LNCAP (cell line): Measurements from ENCODE around the gene AGGF1.
A peak's percentile ranks its signal among the peaks of the same experiment; 100 is the strongest.

ENCODE experiments used
- CTCF ChIP-seq: fragments of 450-650 bp; IDR thresholded peaks from 2 replicates; pipeline ENCODE4 v1.5.1; 2017; ENCODE audit warnings: mild to moderate bottlenecking

AGGF1 gene

DNA sequence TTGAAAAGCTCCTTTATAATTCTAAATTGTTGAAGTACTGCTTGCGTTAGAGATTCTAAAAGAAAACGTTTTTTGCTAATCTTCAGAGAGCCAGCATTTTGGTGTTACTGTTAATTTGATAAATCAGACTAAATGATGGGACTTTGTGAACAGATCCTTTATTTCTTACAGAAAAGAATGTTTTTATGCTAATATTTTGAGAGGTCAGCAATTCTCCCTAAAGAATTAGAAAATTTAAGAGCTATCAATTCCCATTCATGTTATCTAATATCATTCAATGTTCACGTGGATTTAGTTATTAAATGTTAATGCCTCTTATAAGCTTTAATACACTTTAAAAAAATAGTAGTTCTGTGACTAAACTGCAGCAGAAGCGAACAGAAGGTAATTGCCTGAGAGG is 2.4 kb downstream of the AGGF1 start:
- TF ChIP-seq CTCF: no peak

GRCh38 chr5:77033338-77033737 is 3.1 kb downstream of the AGGF1 start:
- TF ChIP-seq CTCF: no peak

DNA sequence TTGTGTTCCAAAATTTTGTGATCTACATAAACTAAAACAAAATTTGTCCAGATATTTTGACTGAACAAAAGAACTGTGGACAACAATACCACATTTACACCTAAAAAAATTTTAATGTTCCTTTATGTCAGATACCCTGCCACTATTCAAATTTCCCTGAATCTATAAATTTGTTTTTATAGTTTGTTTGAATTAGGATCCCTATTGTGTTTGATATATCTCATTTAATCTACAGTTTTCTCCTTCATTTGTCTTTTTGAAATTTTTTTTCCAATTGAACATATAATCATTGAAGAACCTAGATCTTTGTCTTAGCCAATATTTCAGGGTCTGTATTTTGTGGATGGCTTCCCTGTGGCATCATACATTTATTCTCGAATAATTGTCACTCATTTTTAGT is 5.7 kb downstream of the AGGF1 start:
- TF ChIP-seq CTCF: no peak

- TF ChIP-seq CTCF: no peak
Measured at GRCh38 chr5:77046416-77047073, 16.3 kb downstream of the AGGF1 start.

DNA sequence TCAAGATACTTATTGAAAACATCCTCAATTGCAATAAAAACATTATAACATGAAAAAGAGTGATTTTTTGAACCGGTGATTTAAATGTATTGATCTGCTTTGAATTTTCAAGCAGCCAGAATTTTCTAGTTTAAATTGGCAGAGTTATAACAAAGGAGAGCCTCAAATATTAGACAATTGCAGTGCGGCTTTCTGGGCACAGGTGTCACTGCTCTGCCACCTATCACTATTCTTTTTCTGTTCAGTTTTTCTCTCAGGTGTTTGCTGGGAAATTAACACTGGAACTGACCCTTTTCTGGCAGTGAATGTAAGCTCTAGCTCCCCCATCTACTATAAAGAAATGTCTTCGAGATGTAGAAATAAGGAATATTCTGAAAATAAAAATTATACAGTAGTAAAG is 33.8 kb downstream of the AGGF1 start:
- TF ChIP-seq CTCF: peak; percentile 47

GRCh38 chr5:77065256-77065655 is 35.1 kb downstream of the AGGF1 start:
- TF ChIP-seq CTCF: no peak

GRCh38 chr5:77066184-77066583 is 36.0 kb downstream of the AGGF1 start:
- TF ChIP-seq CTCF: no peak
